ENCODE data around the gene PRKACG. TPM values are rescaled to one million over a fixed set of nuclear protein-coding genes. Genes with fewer than 3 reads are reported as not detected.

Gene PRKACG
- total and polyA plus RNA-seq, 2 experiments from 2014 or later, result not detected

DNA sequence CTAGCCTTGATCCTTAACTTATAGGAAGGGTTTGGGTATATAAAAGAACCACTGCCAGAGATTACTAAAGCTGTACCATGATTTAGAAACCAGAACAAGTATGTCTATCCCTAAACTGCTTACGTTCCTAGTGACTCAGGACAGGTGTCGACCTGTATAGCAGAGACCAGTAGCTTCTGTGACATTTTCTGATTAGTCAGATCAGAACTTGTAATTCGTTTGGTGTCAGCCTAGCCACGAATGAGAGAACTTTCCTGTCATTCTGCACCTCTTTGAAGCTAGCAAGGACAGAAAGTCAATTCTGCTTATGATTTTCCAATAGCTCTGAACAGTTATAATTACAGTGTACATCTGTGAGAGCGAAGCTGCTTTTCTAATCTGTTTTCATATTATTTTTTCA is 39.5 kb downstream of the PRKACG start (continued):
- no peak for TF ChIP-seq ZNF462 (CRISPR knock-in tag; IDR thresholded peaks at IDR 0.05)
- no peak for TF ChIP-seq CREB1 (CRISPR knock-in tag; IDR thresholded peaks at IDR 0.05; ENCODE audit: low read depth)
- no peak for TF ChIP-seq ZNF114 (CRISPR knock-in tag; IDR thresholded peaks at IDR 0.05)

DNA sequence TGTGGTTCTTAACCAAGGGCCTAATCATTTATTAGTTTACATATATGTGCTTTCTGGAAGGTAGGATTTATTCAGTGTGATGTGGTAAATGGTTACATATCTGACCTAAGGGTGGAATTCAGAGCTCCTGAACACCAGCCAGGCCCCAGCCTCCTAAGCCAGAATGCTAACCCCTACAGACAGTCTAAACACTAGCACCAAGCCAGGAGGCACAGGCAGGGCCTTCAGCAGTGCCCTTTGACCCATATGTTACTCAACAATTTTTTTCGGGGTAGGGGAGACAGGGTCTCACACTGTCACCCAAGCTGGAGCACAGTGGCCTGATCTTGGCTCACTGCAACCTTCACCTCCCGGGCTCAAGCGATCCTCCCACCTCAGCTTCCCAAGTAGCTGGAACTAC is 40.3 kb downstream of the PRKACG start:
- Histone ChIP-seq H3K79me2 (replicated peaks; ENCODE audit: insufficient read depth) (no peaks in the 10 kb centered on the region), H4K20me1 (replicated peaks; ENCODE audit: insufficient read depth) (no peaks in the 10 kb centered on the region), H2AFZ (no peak overlapping the region), H3F3A (replicated peaks; ENCODE audit: low read depth) (no peaks in the 10 kb centered on the region), H3K27ac (ENCODE audit: low read depth) (no peak overlapping the region), H3K9me2 (ENCODE audit: insufficient read depth) (0 out of 2 replicates have a peak, but pooled peaks cover 3% of the 10 kb centered on the region), H3K4me1 (ENCODE audit: insufficient read depth) (no peaks in the 10 kb centered on the region), H3K4me2 (no peak overlapping the region), H3K27me3 (ENCODE audit: insufficient read depth) (no peaks in the 10 kb centered on the region), H3K36me3 (ENCODE audit: insufficient read depth) (no peaks in the 10 kb centered on the region), H3K4me3 (no peak overlapping the region)
- TF ChIP-seq ZNF114 (CRISPR knock-in tag; IDR thresholded peaks at IDR 0.05) (no peak), EZH2phosphoT487 (IDR thresholded peaks at IDR 0.05; ENCODE audit: unreplicated experiment) (no peak), EZH2 (IDR thresholded peaks at IDR 0.05; ENCODE audit: low read depth, unreplicated experiment) (no peak), ZNF462 (CRISPR knock-in tag; IDR thresholded peaks at IDR 0.05) (no peak), NANOG (IDR thresholded peaks at IDR 0.05; ENCODE audit: borderline replicate concordance) (no peak)
- Mint-ChIP-seq H3K4me1 (no peaks in the 10 kb centered on the region), H3K9me3 (peaks cover 13% of the 10 kb centered on the region), H3K27ac (no peak overlapping the region), H3K36me3 (ENCODE audit: low read depth) (peaks cover 17% of the 10 kb centered on the region; the same call in 2 of the 3 replicates), H3K4me3 (no peak overlapping the region), H3K27me3 (ENCODE audit: insufficient read depth, low read depth, poor library complexity) (no peaks in the 10 kb centered on the region)
- no peak for ATAC-seq
- no peak for DNase-seq (ENCODE audit: low spot score)
